HG03196 (cell line): ENCODE results near the gene VARS2.
A peak's percentile ranks its signal among the peaks of the same experiment; 100 is the strongest.
"Not testable (repeated sequence)": the region's sequence is repeated elsewhere in the genome, so short reads cannot be mapped to it uniquely, and the experiment has no call there.

Experiments
- ATAC-seq: cut with Tn5 transposase; IDR thresholded peaks from one replicate; pipeline ENCODE4 v1.9.1; 2021; ENCODE audit not compliant: unreplicated experiment

VARS2 gene

GRCh38 chr6:30914076-30914853, at the start of gene VARS2:
TSS of gene VARS2 (plus strand) at chr6:30914238. CDS start at chr6:30914837, 599 bp downstream.
- ATAC-seq: peak; percentile 66

GRCh38 chr6:30864325-30864724, 49.7 kb upstream of the VARS2 start:
- ATAC-seq: no peak

DNA sequence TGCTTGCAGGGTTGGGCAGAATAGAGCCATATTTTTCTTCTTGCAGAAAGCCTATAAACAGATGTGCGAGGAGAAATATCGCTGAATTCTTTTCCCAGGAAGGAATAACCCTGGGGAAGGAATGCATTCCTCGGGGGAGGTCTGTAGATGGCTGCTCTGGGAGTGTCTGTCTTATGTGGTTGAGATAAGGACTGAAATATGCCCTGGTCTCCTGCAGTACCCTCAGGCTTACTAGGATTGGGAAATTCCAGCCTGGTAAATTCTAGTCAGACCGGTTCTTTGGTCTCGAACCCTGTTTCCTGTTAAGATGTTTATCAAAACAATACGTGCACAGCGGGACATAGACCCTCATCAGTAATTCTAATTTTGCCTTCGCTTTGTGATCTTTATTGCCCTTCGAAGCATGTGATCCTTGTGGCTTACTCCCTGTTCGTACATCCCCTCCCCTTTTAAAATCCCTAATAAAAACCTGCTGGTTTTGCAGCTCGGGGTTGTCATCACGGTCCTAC, 44.7 kb upstream of the VARS2 start:
- not testable (repeated sequence) for ATAC-seq

GRCh38 chr6:30870546-30870945, 43.5 kb upstream of the VARS2 start:
- ATAC-seq: no peak

DNA sequence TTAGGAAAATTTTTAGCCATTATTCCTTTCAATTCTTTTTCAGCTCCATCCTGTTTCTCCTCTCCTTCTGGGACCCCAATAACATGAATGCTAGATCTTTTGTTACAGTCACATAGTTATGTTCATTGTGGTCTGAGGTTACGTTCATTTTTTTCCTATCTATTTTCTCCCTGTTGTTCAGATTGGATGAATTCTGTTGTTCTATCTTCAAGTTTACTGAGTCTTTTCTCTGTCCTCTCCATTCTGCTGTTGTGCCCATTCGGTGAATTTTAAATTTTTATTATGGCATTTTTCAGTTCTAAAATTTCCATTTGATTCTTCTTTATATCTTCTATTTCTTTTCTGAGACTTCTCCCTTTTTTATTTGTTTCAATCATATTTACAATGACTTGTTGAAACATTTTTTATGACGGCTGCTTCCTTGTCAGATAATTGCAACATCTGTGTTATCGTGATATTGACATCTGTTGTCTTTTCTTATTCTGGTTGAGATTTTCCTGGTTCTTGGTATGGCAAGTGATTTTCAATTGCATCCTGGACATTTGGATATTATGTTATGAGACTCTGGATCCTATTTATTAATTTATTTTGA, 42.4 kb upstream of the VARS2 start:
- no peak for ATAC-seq

- no peak for ATAC-seq
Measured at GRCh38 chr6:30873137-30873640, 40.8 kb upstream of the VARS2 start.

DNA sequence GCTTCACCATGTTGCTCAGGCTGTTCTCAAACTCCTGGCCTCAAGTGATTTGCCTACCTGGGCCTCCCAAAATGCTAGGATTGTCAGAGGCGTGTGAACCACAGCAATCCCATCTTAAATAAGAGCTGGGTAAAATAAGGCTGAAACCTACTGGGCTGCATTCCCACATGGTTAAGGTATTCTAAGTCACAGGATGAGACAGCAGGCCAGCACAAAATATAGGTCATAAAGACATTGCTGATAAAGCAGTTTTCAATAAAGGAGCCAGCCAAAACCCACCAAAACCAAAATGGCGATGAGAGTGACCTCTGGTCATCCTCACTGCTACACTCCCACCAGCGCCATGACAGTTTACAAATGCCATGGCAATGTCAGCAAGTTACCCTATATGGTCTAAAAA, 40.2 kb upstream of the VARS2 start:
- not testable (repeated sequence) for ATAC-seq

GRCh38 chr6:30875244-30876038, 38.6 kb upstream of the VARS2 start:
- ATAC-seq: no peak

DNA sequence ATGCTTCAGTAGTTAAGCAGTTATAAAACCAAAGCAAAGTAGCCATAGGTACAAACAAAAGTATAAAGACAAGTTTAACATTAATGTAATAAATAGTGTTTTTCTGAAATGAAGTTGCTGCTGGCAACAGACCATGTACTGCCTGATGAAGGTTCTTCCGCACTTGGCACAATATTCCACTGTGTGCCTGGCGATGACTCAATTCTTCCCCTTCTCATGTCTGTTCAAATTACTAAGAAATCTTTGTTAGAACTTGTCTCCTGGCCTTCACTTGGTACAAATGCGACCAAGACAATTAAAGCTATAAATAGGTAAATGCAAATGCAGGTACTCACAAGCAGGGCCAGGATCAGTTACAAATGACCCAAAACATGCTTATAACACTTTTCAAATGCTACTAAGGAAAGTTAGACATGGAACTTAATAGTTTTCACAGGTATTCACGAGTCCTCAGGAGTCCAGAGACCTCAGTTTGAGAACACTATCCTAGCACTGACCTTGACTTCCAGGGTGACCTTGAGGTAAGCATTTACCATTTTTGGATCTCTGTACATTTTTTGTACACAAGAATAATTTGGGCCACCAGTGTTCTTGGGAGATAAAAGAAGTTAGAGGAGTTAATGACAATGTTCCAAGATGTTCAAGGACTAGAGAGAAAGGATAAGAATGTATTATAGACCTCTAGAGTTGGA, 37.9 kb upstream of the VARS2 start:
- no peak for ATAC-seq

GRCh38 chr6:30877419-30878262, 36.4 kb upstream of the VARS2 start:
- no peak for ATAC-seq

DNA sequence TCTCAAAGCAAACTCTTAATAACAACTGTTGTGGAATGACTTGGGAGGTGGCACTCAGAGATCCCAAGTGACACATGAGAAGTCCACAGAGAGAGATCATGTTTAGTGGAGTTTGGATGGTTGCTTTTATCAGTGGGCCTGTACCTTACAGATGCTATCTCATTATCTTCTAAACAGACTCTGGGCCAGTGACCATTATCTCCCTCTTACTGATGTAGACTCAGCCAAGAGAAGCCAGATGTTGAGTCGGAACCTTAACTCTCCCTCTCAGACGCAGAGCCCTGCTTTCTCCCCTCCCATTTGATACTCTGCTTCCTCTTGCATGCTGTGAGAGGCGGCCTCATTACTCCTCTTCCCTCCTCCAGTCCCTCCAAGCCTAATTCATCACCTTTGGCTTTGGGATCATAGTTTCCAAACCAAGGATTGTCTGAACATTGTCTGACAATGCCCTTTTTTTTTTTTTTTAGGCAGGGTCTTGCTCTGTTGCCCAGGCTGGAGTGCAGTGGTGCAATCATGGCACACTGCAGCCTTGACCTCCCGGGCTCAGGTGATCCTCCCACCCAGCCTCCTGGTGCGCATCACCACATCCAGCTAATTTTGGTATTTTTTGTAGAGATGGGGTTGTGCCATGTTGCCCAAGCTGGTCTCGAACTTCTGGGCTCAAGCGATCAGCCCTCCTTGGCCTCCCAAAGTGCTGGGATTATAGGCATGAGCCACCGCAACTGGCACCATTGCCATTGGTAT, 34.2 kb upstream of the VARS2 start:
- ATAC-seq: no peak

DNA sequence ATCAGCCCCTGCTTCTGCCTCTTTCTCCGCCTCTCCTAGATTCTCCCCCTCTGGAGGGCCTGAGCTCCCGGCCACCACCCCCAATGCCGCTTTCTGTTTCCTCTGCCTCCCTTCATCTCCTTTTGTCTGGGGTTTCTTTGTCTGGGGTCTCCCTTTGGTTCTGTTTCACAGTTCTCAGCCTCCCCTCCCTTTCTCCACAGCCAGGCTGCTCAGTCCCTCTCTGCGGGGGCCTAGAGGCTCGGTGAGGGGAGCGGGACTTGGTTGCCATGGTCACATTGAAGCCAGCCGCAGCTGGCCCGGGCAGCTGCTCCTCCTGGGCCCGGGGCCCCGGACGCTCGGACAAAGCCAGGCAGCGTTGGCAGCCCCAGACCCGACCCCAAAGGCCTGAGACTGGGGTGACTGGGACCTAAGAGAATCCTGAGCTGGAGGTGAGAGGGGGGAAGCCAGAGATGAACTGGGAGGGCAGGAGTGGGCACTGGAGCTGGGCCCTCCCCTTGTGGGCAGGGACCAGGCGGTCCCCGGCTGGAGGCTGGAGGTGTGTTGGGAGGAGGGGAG, 33.3 kb upstream of the VARS2 start:
- ATAC-seq: no peak

DNA sequence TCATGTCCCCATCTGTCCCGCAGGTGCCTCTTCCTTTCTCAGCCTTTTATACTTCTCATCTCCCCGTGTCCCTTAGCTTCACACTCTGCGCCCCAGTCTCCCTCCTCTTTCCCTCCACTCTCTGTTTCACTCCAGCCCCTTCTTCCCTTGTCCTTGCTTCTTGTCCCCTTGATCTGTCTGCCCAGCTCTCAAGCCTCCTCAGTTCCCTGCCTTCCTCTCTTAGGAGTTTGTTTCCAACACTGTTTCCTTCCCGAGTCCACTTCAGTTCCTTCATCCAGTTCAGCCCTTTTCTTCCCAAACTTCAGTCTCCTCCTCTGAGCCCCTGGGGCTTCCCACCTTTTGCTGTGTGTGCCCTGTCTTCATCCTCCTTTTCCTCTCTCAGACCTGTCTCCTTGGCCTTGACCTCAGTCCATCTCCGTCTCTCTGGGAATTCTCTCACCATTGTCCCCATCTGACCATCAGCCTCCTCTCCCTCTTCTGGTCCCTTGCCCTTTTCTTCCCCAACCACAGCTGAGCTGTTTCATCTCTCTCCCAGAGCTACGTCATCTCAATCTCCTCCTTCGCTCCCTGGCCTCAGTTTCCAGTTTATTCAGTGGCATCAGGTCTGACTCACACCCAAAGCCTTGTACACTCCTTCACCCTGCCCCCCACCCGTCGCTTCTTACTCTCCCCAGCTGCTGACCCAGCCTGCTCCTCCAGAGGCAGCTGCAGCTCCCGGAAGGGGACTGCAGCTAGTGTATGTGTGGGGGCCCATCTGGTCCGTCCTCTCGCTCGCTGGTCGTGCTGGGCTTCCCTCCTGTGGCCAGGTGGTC, 32.4 kb upstream of the VARS2 start:
- no peak for ATAC-seq

- no peak for ATAC-seq
Measured at GRCh38 chr6:30882204-30882758, 31.8 kb upstream of the VARS2 start.

DNA sequence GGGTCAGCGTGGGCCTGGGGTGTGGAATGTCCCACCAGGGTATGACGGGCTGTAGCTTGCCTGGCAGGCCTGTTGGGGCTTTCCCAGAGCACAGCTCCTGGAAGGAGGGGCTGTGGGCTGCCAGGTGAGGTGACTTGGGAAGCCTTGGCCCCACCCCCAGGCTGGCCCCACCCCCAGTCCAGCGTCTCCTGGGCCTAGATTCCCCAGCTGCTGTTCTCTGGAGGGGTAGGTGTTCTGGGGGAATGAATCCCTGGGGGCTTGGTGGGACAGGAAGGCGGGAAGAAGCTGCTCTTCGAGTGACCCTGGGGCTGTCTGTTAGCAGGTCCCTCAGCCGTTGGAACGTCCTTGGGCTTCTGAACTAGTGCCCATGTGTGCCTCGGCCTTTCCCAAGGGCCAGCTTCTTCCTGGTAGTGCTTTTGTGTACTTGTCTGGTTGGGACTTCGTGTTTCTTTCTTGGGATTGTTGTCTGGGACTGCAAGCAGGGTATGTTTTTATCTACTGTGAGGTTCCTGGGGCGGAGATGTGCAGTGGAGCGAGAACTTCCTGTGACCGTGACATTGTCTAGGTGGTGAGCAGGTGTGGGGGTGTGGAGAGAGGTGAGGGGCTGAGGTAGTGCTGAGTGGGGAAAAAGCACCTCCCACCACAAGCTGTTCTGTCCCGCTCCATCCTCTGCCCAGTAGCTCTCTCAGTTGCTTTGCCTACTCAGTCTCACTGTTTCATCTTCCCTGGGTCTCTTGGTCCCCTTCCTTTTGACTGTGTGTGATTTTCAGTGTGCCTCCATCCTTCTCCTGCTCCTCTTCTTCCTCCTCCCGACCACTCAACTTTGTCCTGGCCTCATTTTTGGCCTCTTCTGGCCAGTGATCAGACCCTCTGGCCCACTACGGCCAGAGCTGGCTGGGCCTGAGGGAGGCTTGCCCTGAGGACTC, 31.0 kb upstream of the VARS2 start:
- no peak for ATAC-seq

DNA sequence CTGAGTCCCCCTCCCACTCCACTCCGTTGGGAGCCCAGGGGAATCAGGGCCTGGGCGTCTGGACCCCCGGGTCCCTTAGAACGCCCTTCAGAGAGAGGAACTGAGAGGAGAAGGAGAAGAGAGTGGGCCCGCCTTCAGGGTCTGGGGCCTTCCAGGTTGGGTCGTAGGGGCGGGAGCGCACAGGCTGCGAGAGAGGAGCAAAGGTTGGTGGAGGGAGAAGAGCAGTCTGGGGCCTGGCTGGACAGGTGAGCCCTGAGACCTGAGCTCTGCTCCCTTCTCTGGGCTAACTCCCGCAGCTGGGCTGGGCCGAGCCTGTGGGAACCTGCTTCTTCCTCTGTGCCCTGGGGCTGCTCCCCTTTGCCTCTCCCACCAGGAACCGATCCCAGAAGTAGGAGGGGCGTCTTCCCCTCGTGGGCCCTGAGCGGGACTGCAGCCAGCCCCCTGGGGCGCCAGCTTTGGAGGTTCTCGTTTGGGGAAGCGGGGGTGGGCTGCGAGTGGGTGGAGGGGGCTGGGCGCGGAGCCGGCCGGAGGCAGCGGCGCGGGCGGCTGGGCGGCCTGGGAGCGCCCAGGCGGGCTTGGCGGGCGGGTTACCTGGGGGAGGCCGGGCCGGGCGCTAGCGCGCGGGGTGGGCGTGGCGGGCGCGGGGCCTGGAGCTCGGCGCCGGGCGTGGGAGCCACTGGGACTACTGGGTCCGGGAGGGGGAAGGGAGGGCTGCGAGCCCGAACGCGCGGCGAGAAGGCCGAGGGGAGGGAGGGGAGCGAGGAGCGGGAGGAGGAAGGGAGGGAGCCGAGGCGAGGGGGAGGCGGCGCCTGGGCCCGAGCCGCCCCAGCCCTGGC, 30.1 kb upstream of the VARS2 start, which contains the start of gene DDR1:
Gene DDR1, plus strand, starts transcription at position 835 of the 836 bp plus-strand sequence. CDS start 4,211 bp downstream, outside the sequence.
- ATAC-seq: no peak
